Esophagus muscularis mucosa (tissue), 3 donors: ENCODE data around the gene GAREM1.

Source experiments
- POLR2A ChIP-seq: fragments of 450-650 bp; IDR thresholded peaks from one replicate; pipeline ENCODE4 v1.6.1; 2017; ENCODE audit warnings: antibody characterized with exemption, moderate library complexity, mild to moderate bottlenecking, low read depth
- POLR2AphosphoS5 ChIP-seq, 2 donors: sonication (generic); formaldehyde crosslinking; IDR thresholded peaks; one replicate each; pipeline ENCODE4 v1.6.1; 2017; ENCODE audit warnings: antibody characterized with exemption in 2 of 2
- TF ChIP-seq, protein P1 (sequence below), 3 experiments: fragments of 200-600 bp in 2 of 3; fragments of 450-650 bp in 1 of 3; sonication (generic) in 2 of 3; IDR thresholded peaks; one replicate each; pipeline ENCODE4 v1.5.1; 2017 to 2019; ENCODE audit warnings: antibody characterized with exemption in 3 of 3, mild to moderate bottlenecking in 2 of 3, moderate library complexity in 1 of 3

DNA sequence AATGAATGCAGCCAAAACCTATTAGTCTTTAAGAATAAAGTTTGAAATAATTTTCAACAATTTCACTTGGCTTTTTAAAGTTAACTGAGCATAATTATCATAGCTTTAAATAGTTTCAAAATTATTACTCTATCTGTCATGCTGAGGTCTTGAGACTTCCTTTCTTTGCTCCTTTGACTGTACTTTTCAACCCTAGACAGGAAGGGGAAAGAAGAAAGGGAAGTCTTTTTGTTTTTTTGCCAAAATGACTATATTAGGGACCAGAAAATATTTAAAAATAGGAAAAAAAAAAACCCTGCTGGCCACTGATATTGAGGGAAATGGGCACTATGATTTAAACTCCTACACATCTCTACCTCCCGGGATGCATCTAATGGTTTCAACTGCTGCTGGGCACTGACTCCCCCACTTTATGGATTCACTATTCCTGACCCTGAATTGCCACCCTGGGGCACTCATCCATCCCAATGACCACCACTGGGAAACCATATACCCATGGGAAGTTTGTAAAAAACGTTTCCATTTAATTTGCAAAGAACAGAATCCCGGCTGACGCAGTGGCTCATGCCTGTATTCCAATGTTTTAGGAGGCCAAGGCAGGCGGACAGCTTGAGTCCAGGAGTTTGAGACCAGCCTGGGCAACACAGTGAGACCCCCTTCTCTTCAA is 50.5 kb downstream of the GAREM1 start:
- TF ChIP-seq, protein P1, sequence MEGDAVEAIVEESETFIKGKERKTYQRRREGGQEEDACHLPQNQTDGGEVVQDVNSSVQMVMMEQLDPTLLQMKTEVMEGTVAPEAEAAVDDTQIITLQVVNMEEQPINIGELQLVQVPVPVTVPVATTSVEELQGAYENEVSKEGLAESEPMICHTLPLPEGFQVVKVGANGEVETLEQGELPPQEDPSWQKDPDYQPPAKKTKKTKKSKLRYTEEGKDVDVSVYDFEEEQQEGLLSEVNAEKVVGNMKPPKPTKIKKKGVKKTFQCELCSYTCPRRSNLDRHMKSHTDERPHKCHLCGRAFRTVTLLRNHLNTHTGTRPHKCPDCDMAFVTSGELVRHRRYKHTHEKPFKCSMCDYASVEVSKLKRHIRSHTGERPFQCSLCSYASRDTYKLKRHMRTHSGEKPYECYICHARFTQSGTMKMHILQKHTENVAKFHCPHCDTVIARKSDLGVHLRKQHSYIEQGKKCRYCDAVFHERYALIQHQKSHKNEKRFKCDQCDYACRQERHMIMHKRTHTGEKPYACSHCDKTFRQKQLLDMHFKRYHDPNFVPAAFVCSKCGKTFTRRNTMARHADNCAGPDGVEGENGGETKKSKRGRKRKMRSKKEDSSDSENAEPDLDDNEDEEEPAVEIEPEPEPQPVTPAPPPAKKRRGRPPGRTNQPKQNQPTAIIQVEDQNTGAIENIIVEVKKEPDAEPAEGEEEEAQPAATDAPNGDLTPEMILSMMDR (IDR thresholded peaks at IDR 0.05): no peak
- TF ChIP-seq POLR2A: no peak
- no peak for TF ChIP-seq POLR2AphosphoS5 (IDR thresholded peaks at IDR 0.05)
